B cell (primary cell): ENCODE results near the gene CPT1A. TPM values are rescaled to one million over a fixed set of nuclear protein-coding genes. Genes with fewer than 3 reads are reported as not detected.

Experiments
- ATAC-seq: fragments of 200-7000 bp; cut with Tn5 transposase; one replicate; pipeline ENCODE4 v1.10.0; 2021; ENCODE audit warnings: low read depth, mild to moderate bottlenecking, moderate number of reproducible peaks, moderate library complexity
- CTCF ChIA-PET: fragments of 350-600 bp; sonication (Branson Sonifier 250); formaldehyde crosslinking; loops from one replicate; lab custom pipeline; 2021; ENCODE audit warnings: antibody characterized with exemption, inconsistent platforms; lab: Charles Lee
- POLR2A ChIA-PET: fragments of 350-600 bp; sonication (Branson Sonifier 250); formaldehyde crosslinking; loops from one replicate; lab custom pipeline; 2021; ENCODE audit warnings: antibody characterized with exemption; lab: Charles Lee
- DNase-seq: peaks from one replicate; pipeline ENCODE4 v3.0.0; 2013
- H2AFZ ChIP-seq: 2 replicates; pipeline ENCODE4 v1.6.1; 2012; ENCODE audit warnings: mild to moderate bottlenecking, low read depth, low read length; ENCODE audit not compliant: insufficient read depth, poor library complexity, severe bottlenecking
- H3K27ac ChIP-seq, 2 donors: 1 replicate in 1 of 2; 2 replicates in 1 of 2; pipeline ENCODE4 v1.5.1; 2012 to 2013; ENCODE audit warnings: low read length in 2 of 2, mild to moderate bottlenecking in 2 of 2, moderate library complexity in 1 of 2
- H3K27me3 ChIP-seq, 4 experiments: fragments of 200-600 bp in 1 of 4; sonication (generic) in 1 of 4; replicated peaks in 1 of 4; 1 replicate in 2 of 4; 2 replicates in 2 of 4; pipeline versions ENCODE4 v1.6.1 to v1.7.0; 2013 to 2016; ENCODE audit warnings: low read length in 3 of 4, mild to moderate bottlenecking in 2 of 4, mixed read lengths in 1 of 4, moderate library complexity in 1 of 4; ENCODE audit not compliant: insufficient read depth in 4 of 4, control insufficient read depth in 3 of 4; ENCODE audit errors: control extremely low read depth in 1 of 4
- H3K36me3 ChIP-seq, 2 experiments: replicated peaks in 1 of 2; 1 replicate in 1 of 2; 2 replicates in 1 of 2; pipeline versions ENCODE4 v1.6.1 to v1.7.1; 2013; ENCODE audit warnings: low read length in 1 of 2; ENCODE audit not compliant: insufficient read depth in 2 of 2, control insufficient read depth in 1 of 2; ENCODE audit errors: control extremely low read depth in 1 of 2, extremely low read depth in 1 of 2
- H3K4me1 ChIP-seq, 2 donors: fragments of 200-600 bp in 1 of 2; sonication (generic) in 1 of 2; 1 replicate in 1 of 2; 2 replicates in 1 of 2; pipeline versions ENCODE4 v1.5.1 to v1.6.1; 2013 to 2017; ENCODE audit warnings: low read length in 2 of 2; ENCODE audit not compliant: control insufficient read depth in 2 of 2, insufficient read depth in 2 of 2
- H3K4me2 ChIP-seq: replicated peaks from 2 replicates; pipeline ENCODE3; 2012; ENCODE audit warnings: mild to moderate bottlenecking, low read depth, low read length; ENCODE audit not compliant: poor library complexity, severe bottlenecking
- H3K4me3 ChIP-seq, 5 experiments: fragments of 200-600 bp in 1 of 5; sonication (generic) in 1 of 5; 1 replicate in 3 of 5; 2 replicates in 2 of 5; pipeline versions ENCODE4 v1.5.1 to v1.7.0; 2011 to 2016; ENCODE audit warnings: low read length in 4 of 5, mild to moderate bottlenecking in 4 of 5, low read depth in 2 of 5, control low read depth in 1 of 5, moderate library complexity in 1 of 5; ENCODE audit not compliant: insufficient read depth in 1 of 5; ENCODE audit errors: control extremely low read depth in 1 of 5, extremely low read depth in 1 of 5
- H3K79me2 ChIP-seq: fragments of 200-600 bp; sonication (generic); one replicate; pipeline ENCODE4 v1.6.0; 2016; ENCODE audit warnings: low read length; ENCODE audit not compliant: control insufficient read depth, insufficient read depth
- H3K9ac ChIP-seq: fragments of 200-600 bp; sonication (generic); 2 replicates; pipeline ENCODE4 v1.6.1; 2017; ENCODE audit warnings: mild to moderate bottlenecking, low read length, moderate library complexity
- H3K9me3 ChIP-seq, 3 donors: one replicate each; pipeline versions ENCODE4 v1.6.1 to v1.7.1; 2013; ENCODE audit warnings: low read length in 2 of 3; ENCODE audit not compliant: control insufficient read depth in 2 of 3, insufficient read depth in 1 of 3; ENCODE audit errors: control extremely low read depth in 1 of 3
- H4K20me1 ChIP-seq: 2 replicates; pipeline ENCODE4 v1.6.0; 2012; ENCODE audit warnings: mild to moderate bottlenecking, low read length; ENCODE audit not compliant: insufficient read depth, control insufficient read depth, poor library complexity, severe bottlenecking
- H3K27ac Mint-ChIP-seq: one replicate; pipeline ENCODE4 v1.8.0; 2021; ENCODE audit warnings: mixed read lengths
- H3K27me3 Mint-ChIP-seq: one replicate; pipeline ENCODE4 v1.8.0; 2021; ENCODE audit warnings: mixed read lengths
- H3K4me1 Mint-ChIP-seq: one replicate; pipeline ENCODE4 v1.8.0; 2021; ENCODE audit warnings: mixed read lengths
- H3K4me3 Mint-ChIP-seq: one replicate; pipeline ENCODE4 v1.8.0; 2021; ENCODE audit warnings: mixed read lengths
- H3K9me3 Mint-ChIP-seq: one replicate; pipeline ENCODE4 v1.8.0; 2022; ENCODE audit warnings: mixed read lengths; ENCODE audit not compliant: insufficient read depth
- EZH2 ChIP-seq: IDR thresholded peaks from 2 replicates; pipeline ENCODE4 v1.6.1; 2012; ENCODE audit warnings: borderline replicate concordance, low read depth, mild to moderate bottlenecking, moderate library complexity, low read length; ENCODE audit not compliant: insufficient read depth, poor library complexity, severe bottlenecking
- WGBS: methylation state at CpG from one replicate; pipeline ENCODE4 v1.1.5; 2013; ENCODE audit warnings: missing lambda C conversion rate; ENCODE audit not compliant: insufficient coverage; 5-methylcytosine and 5-hydroxymethylcytosine counted together
- intact Hi-C: fragments of 100-400 bp; cut with micrococcal nuclease; formaldehyde crosslinking; loops from one replicate; pipeline ENCODE4 v1.10.0; 2022
- polyA plus RNA-seq: library from polyadenylated mRNA; depleted of rRNA; stranded (reverse); fragments of >200 nt; gene quantifications from 2 replicates; pipeline ENCODE4 v1.2.3, GENCODE V29; 2012
- total RNA-seq, 2 donors: library from RNA; stranded (reverse); fragments of 120-200 nt in 1 of 2; gene quantifications; 1 replicate in 1 of 2; 2 replicates in 1 of 2; pipeline versions ENCODE4 v1.2.3 to v1.2.4, GENCODE V29; 2013 to 2022
- TF ChIP-seq, protein P1 (sequence below): fragments of 200-600 bp; IDR thresholded peaks from one replicate; pipeline ENCODE4 v1.8.0; 2022; ENCODE audit warnings: antibody characterized with exemption, mild to moderate bottlenecking

Gene CPT1A
- total and polyA plus RNA-seq, 2 donors (not counting 1 experiment from before 2014, with no cell fraction given): 15.6 to 40.8 TPM

- intact Hi-C loops: loop anchor here (1.0 to 10.0 kb wide), 3 partner anchors 88 to 1524 kb away; partner anchors contain the start of genes PPFIA1 and TPCN2
- H3K27me3 Mint-ChIP-seq: no peaks in the 10 kb centered on the region
- Histone ChIP-seq H3K9me3 (no peaks in the 10 kb centered on the region), H3K27ac (no peak overlapping the region), H3K27me3 (no peaks in the 10 kb centered on the region), H4K20me1 (no peaks in the 10 kb centered on the region), H3K4me2 (peak overlapping the region; percentile 96), H3K4me3 (peak overlapping the region in 3 of 5 experiments; percentile 53 to 68 (median 62)), H3K4me1 (peaks cover 3 to 11% of the 10 kb centered on the region in 2 donors), H3K9ac (peak overlapping the region; percentile 62), H2AFZ (peak overlapping the region; percentile 80), H3K36me3 (no peaks in the 10 kb centered on the region), H3K79me2 (no peaks in the 10 kb centered on the region)
- CTCF ChIA-PET: interaction anchor here (1.7 kb wide), 1 partner anchor 93 kb away, joined by 9 read pairs; no protein-coding TSS in a partner anchor
- no peak overlapping the region for H3K4me3 Mint-ChIP-seq
- WGBS: 0% methylated on average over 8 of the region's 22 CpGs
- H3K9me3 Mint-ChIP-seq: no peaks in the 10 kb centered on the region
- peaks cover 12% of the 10 kb centered on the region for H3K4me1 Mint-ChIP-seq
- POLR2A ChIA-PET: interaction anchor here (0.5 kb wide), 1 partner anchor 92 kb away, joined by 5 read pairs; no protein-coding TSS in a partner anchor
- no peak for DNase-seq
- no peak for ATAC-seq
- TF ChIP-seq, protein P1, sequence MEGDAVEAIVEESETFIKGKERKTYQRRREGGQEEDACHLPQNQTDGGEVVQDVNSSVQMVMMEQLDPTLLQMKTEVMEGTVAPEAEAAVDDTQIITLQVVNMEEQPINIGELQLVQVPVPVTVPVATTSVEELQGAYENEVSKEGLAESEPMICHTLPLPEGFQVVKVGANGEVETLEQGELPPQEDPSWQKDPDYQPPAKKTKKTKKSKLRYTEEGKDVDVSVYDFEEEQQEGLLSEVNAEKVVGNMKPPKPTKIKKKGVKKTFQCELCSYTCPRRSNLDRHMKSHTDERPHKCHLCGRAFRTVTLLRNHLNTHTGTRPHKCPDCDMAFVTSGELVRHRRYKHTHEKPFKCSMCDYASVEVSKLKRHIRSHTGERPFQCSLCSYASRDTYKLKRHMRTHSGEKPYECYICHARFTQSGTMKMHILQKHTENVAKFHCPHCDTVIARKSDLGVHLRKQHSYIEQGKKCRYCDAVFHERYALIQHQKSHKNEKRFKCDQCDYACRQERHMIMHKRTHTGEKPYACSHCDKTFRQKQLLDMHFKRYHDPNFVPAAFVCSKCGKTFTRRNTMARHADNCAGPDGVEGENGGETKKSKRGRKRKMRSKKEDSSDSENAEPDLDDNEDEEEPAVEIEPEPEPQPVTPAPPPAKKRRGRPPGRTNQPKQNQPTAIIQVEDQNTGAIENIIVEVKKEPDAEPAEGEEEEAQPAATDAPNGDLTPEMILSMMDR: no peak
- TF ChIP-seq EZH2: no peak
- no peak overlapping the region for H3K27ac Mint-ChIP-seq
These were observed 90.8 kb downstream of the CPT1A start for GRCh38 chr11:68751004-68751325.

GRCh38 chr11:68750195-68751003 is 91.3 kb downstream of the CPT1A start:
- no peaks in the 10 kb centered on the region for H3K27me3 Mint-ChIP-seq
- H3K4me3 ChIP-seq: peak overlapping the region in 3 of 5 experiments; percentile 25 to 52 (median 37)
- no peak for ATAC-seq
- H4K20me1 ChIP-seq: no peaks in the 10 kb centered on the region
- no peaks in the 10 kb centered on the region for H3K9me3 ChIP-seq
- ChIA-PET CTCF (interaction anchor here (1.7 kb wide), 1 partner anchor 94 kb away, joined by 9 read pairs; no protein-coding TSS in a partner anchor), POLR2A (interaction anchor here (0.5 kb wide), 1 partner anchor 93 kb away, joined by 5 read pairs; no protein-coding TSS in a partner anchor)
- peak overlapping the region; percentile 60 for H3K27ac Mint-ChIP-seq
- peaks cover 12% of the 10 kb centered on the region for H3K4me1 Mint-ChIP-seq
- H3K27me3 ChIP-seq: no peaks in the 10 kb centered on the region
- no peaks in the 10 kb centered on the region for H3K36me3 ChIP-seq
- TF ChIP-seq EZH2: no peak
- TF ChIP-seq, protein P1: no peak
- no peaks in the 10 kb centered on the region for H3K79me2 ChIP-seq
- no peak overlapping the region for H3K27ac ChIP-seq
- H3K4me1 ChIP-seq: peaks cover 3 to 11% of the 10 kb centered on the region in 2 donors
- WGBS: 21% methylated on average over 56 of the region's 76 CpGs
- H3K4me2 ChIP-seq: peak overlapping the region; percentile 96
- H2AFZ ChIP-seq: peak overlapping the region; percentile 80
- DNase-seq: peak; percentile 50
- no peaks in the 10 kb centered on the region for H3K9me3 Mint-ChIP-seq
- H3K9ac ChIP-seq: peak overlapping the region; percentile 47
- intact Hi-C loops: loop anchor here (1.0 to 10.0 kb wide), 3 partner anchors 89 to 1524 kb away; partner anchors contain the start of genes PPFIA1 and TPCN2
- peak overlapping the region; percentile 65 for H3K4me3 Mint-ChIP-seq
